GM19238 (cell line): ENCODE data around the gene GPR42.

Experiments
- DNase-seq: peaks from one replicate; pipeline ENCODE4 v3.0.0; 2011; ENCODE audit warnings: low spot score; ENCODE audit not compliant: insufficient read length

The GPR42 gene

DNA sequence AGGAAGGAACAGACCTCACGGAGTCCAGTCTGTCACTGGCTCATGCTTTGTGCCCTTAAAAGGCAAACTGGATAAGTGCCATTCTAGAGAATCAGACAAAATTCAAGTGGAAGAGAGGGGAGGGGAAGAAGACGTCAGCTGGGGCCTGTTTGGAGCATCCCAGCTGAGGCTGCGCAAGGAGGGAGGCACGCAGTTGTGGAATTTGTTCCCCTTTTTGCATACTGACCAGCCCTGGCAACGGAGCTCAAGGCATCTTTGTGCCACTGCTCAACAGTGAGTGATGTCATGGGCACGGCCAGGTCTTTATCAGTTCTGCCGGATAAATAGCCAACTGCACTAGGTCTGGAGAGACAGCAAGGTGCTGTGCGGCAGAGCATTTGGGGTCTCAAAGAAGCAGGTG lies at the start of gene GPR42:
GPR42 (plus strand) TSS at position 347 of the 400 bp plus-strand sequence. CDS start 292 bp downstream, outside the sequence.
- no peak for DNase-seq

- no peak for DNase-seq
Observed at GRCh38 chr19:35321291-35321690, 49.6 kb upstream of the GPR42 start.

DNA sequence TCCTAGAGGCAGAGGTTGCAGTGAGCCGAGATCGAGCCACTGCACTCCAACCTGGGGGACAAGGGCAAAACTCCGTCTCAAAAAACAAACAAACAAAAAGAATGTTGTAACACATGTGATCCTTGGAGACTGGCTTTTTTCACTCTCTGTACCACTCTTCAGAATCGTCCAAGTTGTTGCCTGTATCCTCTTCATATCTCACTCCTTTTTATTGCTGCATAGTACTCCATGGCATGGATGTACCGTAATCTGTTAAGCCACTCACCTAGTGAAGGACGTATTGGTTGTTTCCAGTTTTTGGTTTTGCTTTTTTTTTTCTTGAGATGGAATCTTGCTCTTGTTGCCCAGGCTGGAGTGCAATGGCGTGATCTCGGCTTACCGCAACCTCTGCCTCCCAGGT lies 48.9 kb upstream of the GPR42 start:
- no peak for DNase-seq

DNA sequence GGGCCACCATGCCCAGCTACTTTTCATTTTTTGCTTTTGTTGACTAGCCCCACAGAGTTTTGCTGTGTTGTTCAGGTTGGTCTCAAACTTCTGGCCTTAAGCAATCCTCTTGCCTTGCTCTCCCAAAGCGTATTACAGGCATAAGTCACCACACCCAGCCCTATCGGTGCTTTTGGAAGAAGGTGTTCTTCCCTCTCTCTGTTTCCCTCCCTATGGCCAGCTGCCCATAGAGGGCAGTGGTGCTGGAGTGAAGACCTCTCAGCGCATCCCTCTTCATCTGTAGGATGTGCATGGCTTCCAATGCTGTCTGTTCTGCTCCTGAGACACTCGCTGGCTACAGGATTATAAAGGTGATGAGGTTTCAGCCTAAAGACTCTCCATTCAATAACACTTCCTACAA lies 43.2 kb upstream of the GPR42 start:
- DNase-seq: no peak

DNA sequence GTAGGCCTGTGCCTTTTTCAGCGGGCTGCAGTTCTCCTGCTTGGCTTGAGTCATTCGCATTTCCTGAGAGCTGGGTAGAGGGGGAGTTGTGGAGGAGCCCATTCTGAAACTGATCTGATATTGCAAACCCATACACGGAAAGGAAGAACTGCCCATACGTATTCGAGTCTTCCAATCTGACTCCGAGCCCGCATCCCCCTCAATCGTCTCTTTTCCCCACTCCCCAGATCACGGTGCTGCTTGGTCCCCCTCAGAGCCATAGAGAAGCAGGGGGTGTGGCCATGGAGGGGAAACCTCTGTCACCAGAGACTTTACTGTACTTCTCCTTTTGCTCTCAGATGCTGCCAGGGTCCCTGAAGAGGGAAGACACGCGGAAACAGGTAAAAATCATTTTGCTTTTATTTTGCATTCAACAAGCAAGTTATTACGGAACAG lies 42.0 kb upstream of the GPR42 start, which contains the start of gene CD22:
CD22 (plus strand) TSS at position 337 of the 435 bp plus-strand sequence. CDS start 2,854 bp downstream, outside the sequence.
- no peak for DNase-seq

DNA sequence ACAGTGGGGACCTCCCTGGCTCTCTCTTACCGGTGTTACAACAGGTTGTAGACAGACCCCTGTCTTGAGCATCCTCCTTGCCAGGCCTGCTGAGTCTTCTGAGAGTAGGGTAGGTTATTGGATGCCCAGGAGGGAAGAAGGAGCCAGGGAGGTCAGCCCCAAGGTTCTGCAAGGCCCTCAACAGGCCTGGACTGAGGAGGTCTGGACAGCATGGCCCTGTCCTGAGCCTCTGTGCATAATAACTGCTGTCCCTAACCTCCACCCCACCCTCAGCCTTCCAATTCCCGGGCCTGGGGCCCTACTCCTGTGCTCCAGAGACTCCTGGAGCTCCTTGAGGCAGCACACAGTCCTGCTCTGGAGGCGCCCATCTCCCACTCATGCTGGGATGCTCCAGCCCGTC lies 41.5 kb upstream of the GPR42 start:
- no peak for DNase-seq

DNA sequence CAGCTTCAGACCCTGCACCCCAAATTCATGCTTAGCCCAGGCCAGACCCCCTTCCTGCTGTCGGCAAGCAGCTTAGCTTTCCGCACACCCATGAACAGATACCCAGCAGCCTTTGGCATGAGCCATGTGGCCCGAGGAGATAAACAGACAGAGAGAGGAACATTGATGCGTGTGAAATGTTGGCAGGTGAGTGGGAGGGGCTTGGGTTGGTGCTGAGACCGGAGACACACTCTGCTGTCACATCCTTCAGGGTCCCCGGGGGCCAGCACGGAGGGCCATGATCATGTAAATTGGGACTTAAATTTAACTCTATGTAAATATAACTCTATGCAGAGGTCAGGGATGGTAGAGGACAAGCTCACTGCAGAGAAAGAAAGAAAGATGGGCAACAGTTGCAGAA lies 40.4 kb upstream of the GPR42 start:
- DNase-seq: peak; percentile 72

DNA sequence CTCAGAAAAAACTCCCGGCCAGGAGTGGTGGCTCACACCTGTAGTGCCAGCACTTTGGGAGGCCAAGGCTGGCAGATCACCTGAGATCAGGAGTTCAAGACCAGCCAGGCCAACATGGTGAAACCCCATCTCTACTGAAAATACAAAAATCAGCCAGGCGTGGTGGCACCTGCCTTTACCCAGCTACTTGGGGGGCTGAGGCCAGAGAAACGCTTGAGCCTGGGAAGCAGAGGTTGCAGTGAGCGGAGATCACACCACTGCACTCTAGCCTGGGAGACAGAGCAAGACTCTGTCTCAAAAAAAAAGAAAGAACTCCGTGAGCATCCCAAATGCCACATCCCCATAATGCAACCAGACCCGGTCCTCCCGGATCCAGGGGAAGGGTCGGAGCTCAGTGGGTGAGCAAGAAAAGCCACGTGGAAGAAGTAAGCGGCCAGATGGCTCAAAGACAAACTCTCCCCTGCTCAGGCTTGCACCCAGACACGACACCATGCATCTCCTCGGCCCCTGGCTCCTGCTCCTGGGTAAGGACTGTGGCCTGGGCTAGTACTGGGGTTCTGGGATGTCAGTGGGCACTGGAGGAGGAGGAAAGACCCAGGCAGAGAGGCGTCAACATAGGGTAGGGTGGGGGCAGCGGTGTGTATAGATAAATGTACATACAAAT lies 39.2 kb upstream of the GPR42 start:
- no peak for DNase-seq

GRCh38 chr19:35332817-35333216 lies 38.1 kb upstream of the GPR42 start:
- DNase-seq: no peak

DNA sequence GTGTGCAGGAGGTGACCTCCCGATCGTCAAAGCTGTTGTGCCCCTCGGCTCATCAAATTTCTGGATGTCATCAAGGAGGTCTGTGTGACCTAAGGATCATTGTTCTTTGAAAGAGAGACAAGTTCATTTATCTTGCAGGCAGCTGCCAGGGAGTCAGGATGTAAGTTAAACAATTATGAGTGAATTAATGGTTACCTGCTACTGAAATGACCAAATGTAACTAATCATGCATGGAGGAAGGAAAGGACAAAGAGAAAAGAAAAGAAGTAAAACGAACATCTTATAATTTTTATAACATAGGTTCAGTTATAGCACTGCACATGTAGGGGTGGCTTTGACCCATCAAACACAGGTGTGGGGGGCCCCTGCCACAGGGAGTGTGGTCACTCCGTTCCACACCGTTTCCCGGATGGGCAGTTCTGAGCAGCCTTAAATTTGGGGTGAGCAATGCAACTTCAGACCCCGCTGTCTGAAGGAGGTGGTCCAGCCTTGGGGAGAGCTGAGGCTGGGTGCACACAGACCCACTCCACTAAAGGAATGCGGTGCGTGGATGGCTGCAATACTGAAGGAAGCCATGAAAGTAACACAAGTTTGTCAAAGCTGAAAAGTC lies 36.6 kb upstream of the GPR42 start:
- no peak for DNase-seq

- DNase-seq: no peak
Observed at GRCh38 chr19:35336166-35336955, 34.5 kb upstream of the GPR42 start.

DNA sequence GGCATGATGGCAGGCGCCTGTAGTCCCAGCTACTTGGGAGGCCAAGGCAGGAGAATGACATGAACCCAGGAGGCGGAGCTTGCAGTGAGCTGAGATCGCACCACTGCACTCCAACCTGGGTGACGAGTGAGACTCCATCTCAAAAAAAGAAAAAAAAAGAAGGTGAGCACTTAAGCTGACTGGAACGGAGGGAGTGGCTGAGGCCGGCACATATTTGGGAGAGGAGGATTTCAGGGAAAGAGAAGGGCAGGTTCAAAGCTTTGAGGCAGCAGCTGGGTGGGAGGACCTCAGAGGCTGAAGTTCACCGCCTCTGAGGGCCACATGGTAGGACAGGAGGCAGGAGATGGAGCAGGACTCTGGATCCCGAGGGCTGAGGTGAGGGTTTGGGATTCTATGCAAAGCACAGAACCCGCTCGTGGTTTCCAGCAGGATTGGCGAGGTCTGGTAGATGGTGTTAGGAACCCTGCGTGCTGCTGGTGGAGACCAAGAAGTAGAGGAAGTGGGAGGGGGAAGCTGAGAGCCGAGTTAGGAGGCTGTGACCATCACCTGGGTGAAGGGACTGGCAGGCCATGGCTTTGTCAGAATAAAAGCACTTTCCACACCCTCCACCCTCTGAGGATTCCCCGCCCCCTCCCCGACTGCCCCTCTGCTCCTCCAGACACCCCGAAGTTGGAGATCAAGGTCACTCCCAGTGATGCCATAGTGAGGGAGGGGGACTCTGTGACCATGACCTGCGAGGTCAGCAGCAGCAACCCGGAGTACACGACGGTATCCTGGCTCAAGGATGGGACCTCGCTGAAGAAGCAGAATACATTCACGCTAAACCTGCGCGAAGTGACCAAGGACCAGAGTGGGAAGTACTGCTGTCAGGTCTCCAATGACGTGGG lies 33.5 kb upstream of the GPR42 start:
- no peak for DNase-seq

DNA sequence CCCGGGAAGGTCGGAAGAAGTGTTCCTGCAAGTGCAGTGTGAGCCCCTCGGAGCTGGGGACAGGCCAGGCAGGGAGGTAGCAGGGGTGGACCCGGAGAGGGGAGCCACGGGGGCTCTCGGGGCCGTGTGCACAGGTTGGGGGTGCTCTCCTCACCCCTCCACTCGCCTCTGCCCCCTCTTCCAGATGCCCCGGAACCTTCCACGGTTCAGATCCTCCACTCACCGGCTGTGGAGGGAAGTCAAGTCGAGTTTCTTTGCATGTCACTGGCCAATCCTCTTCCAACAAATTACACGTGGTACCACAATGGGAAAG lies 32.9 kb upstream of the GPR42 start:
- no peak for DNase-seq

GRCh38 chr19:35340431-35340830 lies 30.4 kb upstream of the GPR42 start:
- DNase-seq: no peak

GRCh38 chr19:35341006-35341405 lies 29.9 kb upstream of the GPR42 start:
- DNase-seq: no peak

DNA sequence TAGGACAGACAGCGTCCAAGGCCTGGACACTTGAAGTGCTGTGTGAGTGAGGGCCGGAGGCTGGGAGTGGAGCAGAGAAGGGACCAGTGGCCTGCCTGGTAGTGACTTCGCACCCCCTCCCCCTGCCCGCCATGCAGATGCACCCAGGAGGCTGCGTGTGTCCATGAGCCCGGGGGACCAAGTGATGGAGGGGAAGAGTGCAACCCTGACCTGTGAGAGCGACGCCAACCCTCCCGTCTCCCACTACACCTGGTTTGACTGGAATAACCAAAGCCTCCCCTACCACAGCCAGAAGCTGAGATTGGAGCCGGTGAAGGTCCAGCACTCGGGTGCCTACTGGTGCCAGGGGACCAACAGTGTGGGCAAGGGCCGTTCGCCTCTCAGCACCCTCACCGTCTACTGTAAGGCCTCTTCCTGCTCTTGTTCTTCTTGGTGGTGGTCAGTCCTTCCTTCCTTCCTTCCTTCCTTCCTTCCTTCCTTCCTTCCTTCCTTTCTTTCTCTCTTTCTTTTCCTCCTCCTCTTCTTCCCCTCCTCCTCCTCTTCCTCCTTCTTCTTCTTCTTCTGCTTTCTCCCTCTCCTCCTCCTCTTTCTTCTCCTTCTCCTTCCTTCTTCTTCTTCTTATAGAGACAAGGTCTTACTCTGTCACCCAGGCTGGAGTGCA lies 29.2 kb upstream of the GPR42 start:
- DNase-seq: no peak

GRCh38 chr19:35342430-35342829 lies 28.4 kb upstream of the GPR42 start:
- DNase-seq: no peak

DNA sequence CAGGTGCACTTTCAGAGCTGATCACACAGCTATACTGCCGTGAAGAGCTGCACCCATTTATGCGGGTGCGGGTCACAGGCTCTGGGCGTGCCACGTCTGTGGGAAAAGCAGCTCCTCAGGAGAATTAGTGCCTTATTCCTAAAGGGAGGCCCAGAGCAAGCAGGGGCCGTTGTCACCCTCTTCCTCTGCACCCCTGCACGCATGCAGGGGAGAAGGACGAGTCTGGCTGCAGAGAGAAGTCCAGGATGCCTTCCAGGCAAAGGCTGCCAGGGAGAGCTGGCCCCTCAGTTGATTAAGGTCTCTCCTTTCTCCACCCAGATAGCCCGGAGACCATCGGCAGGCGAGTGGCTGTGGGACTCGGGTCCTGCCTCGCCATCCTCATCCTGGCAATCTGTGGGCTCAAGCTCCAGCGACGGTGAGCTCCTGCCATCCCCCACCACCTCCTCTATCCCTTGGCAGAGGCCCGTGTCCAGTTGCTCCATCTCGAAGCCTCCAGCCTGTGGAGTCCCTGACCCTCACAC lies 26.3 kb upstream of the GPR42 start:
- DNase-seq: no peak

DNA sequence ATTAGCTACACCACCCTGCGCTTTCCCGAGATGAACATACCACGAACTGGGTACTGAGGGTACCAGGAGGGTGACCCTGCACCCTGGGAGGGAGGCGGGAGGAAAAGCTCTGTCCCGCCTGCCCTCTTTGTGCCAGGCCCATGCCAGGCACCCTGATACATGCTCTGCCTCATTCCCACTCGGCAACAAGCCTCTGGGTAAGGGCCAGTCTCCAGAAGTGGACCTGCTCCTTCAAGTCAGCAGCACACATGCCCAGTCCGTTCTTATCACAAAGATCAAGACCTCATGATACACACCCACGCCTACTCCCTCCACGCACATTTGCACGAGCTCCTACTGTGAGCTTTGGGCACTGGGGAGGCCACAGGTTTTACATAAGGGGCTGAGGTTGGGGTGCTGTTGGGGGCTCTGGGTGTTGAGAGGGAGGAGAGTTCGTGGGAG lies 25.2 kb upstream of the GPR42 start:
- DNase-seq: no peak

- peak; percentile 62 for DNase-seq
Observed at GRCh38 chr19:35346193-35347052, 24.4 kb upstream of the GPR42 start.
